GM13977 (cell line): ENCODE data around the gene TMPRSS3.

Experiments used
- DNase-seq: peaks from one replicate; pipeline ENCODE4 v3.0.0; 2012; ENCODE audit warnings: low spot score
- in situ Hi-C: fragments of 300-500 bp; cut with MboI; formaldehyde crosslinking; loops from one replicate; pipeline ENCODE4 v1.12.0; 2022; ENCODE audit warnings: low sequenced_read_pairs, low pct_unique_long_range_greater_than_20kb, mixed read lengths, inconsistent platforms; ENCODE audit not compliant: unreplicated experiment
- TF ChIP-seq, protein P1 (sequence below): IDR thresholded peaks from 2 replicates; pipeline ENCODE4 v1.5.1; 2012; ENCODE audit warnings: mild to moderate bottlenecking, control low read depth; ENCODE audit not compliant: insufficient read depth; ENCODE audit errors: extremely low read depth, missing control alignments

The TMPRSS3 gene

DNA sequence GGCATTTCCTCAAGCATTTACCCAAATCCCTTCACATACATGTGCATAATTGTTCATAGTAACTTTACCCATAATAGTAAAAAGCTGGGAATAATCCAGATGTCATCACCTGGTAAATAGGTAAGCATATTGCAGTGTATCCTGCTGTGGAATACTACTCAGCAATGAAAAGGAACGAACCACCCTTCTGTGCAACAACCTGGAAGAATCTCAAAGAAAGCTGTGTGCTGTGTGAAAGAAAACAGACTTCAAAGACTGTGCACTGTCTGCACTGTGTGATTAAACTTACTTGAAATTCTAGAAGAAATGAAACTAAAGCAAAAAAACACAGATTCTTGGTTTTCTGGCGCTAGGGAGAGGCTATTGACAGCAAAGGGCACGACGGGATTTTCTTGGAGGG is 58.6 kb downstream of the TMPRSS3 start:
- no peak for DNase-seq
- in situ Hi-C loops: loop anchor here (25.0 kb wide), 1 partner anchor 475 kb away; no protein-coding TSS in a partner anchor
- TF ChIP-seq, protein P1, sequence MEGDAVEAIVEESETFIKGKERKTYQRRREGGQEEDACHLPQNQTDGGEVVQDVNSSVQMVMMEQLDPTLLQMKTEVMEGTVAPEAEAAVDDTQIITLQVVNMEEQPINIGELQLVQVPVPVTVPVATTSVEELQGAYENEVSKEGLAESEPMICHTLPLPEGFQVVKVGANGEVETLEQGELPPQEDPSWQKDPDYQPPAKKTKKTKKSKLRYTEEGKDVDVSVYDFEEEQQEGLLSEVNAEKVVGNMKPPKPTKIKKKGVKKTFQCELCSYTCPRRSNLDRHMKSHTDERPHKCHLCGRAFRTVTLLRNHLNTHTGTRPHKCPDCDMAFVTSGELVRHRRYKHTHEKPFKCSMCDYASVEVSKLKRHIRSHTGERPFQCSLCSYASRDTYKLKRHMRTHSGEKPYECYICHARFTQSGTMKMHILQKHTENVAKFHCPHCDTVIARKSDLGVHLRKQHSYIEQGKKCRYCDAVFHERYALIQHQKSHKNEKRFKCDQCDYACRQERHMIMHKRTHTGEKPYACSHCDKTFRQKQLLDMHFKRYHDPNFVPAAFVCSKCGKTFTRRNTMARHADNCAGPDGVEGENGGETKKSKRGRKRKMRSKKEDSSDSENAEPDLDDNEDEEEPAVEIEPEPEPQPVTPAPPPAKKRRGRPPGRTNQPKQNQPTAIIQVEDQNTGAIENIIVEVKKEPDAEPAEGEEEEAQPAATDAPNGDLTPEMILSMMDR: no peak

- no peak for DNase-seq
- TF ChIP-seq, protein P1: no peak
- in situ Hi-C loops: loop anchor here (25.0 kb wide), 1 partner anchor 476 kb away; no protein-coding TSS in a partner anchor
Measured at GRCh38 chr21:42336054-42336453, 59.8 kb downstream of the TMPRSS3 start.

GRCh38 chr21:42332557-42333317 is 63.1 kb downstream of the TMPRSS3 start:
- TF ChIP-seq, protein P1: no peak
- in situ Hi-C loops: loop anchor here (25.0 kb wide), 1 partner anchor 480 kb away; no protein-coding TSS in a partner anchor

DNA sequence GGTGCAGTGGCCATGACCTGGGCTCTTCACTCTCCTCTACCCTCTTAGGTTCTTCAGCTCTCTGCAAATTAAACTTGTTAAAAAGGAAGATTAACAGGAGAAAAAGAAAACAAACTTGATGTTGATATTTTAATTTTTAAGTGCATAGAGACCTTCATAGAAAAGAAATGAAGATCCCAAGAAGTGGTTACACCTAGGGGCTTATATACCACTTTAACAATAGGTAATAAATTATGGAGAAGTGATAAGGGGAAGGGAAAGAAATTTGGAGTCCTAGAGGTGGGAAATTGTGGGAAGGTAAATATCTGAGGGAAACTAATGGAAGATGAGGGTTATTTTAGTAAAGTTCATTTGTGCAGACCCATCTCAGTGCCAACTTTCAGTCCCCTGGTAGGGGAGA is 64.2 kb downstream of the TMPRSS3 start:
- in situ Hi-C loops: loop anchor here (25.0 kb wide), 1 partner anchor 481 kb away; no protein-coding TSS in a partner anchor
- TF ChIP-seq, protein P1: no peak
- no peak for DNase-seq

More at GRCh38 chr21:42332557-42333317, 63.1 kb downstream of the TMPRSS3 start:
- DNase-seq: no peak

DNA sequence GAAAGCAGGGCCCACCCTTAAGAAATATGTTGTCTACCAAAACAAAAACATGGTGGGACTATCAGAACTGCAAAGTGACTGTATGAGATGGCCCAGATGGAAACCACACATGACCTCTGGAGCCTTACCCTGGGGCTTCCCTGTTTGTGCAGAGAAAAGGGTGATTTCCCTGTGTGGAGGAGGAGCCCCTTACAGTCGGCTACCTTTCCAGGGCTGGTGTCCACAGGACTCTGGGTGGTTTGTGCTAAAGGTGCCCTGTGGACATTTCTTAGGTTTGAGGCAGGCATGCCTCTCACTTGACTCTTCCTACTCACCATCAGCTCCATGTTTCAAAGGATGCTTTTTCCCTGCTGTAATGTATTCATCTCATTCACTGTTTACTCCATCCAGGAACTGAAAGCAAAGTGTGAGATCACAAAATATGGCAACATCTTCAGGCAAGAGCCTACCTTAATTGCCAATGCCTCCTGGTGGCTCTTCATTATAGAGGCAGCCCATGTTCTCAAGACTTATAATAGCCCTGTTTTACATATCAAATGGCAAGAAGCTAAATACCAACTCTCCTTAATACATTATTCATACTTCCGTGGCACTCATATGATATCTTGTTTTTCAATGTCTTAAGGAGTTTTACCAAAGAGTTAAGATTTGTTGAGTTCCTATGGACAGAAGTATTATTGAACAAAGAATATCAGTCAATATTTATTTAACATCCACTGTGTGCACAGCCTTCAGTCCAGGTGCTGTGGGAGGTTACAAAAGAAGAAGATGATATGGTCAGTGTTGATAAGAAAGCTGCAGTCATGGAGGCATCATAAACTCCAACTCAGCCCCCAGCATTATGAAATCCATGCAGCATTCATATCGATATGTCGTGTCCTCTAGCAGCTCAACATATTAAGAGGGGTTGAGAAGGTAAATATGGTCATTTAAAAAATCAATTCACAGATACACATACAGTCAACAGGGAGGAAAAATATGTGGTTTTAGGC is 65.2 kb downstream of the TMPRSS3 start:
- DNase-seq: peak; percentile 60
- TF ChIP-seq, protein P1: no peak
- in situ Hi-C loops: loop anchor here (25.0 kb wide), 1 partner anchor 482 kb away; no protein-coding TSS in a partner anchor

GRCh38 chr21:42324896-42325295 is 71.0 kb downstream of the TMPRSS3 start:
- DNase-seq: no peak
- TF ChIP-seq, protein P1: no peak
- in situ Hi-C loops: loop anchor here (25.0 kb wide), 1 partner anchor 487 kb away; no protein-coding TSS in a partner anchor
